AG10803 (cell line): ENCODE measurements around the gene TPGS2.
"Not testable (repeated sequence)": the region's sequence is repeated elsewhere in the genome, so short reads cannot be mapped to it uniquely, and the experiment has no call there.

Experiments used
- DNase-seq: peaks from one replicate; pipeline ENCODE4 v3.0.0; 2010; ENCODE audit warnings: low read depth
- H3K4me3 ChIP-seq: 2 replicates; pipeline ENCODE4 v1.5.1; 2011; ENCODE audit warnings: mild to moderate bottlenecking, low read length, control low read depth
- CTCF ChIP-seq: conservative IDR thresholded peaks from 2 replicates; pipeline ENCODE4 v1.5.1; 2011; ENCODE audit warnings: mild to moderate bottlenecking, low read length, control low read depth, inconsistent platforms

Gene TPGS2

GRCh38 chr18:36766836-36767235 lies 62.0 kb downstream of the TPGS2 start:
- no peak overlapping the region for H3K4me3 ChIP-seq
- no peak for DNase-seq
- no peak for TF ChIP-seq CTCF

DNA sequence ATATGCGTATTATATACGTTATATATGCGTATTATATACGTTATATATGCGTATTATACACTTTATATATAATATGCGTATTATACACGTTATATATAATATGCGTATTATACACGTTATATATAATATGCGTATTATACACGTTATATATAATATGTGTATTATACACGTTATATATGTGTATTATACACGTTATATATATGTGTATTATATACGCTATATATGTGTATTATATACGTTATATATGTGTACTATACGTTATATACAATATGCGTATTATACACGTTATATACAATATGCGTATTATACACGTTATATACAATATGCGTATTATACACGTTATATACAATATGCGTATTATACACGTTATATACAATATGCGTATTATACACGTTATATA lies 65.8 kb downstream of the TPGS2 start:
- not testable (repeated sequence) for H3K4me3 ChIP-seq

GRCh38 chr18:36762074-36762473 lies 66.7 kb downstream of the TPGS2 start:
- no peak for TF ChIP-seq CTCF
- peak; percentile 25 for DNase-seq
- H3K4me3 ChIP-seq, result no peak overlapping the region

More for the DNA sequence above, 65.8 kb downstream of the TPGS2 start:
- DNase-seq, result not testable (repeated sequence)

DNA sequence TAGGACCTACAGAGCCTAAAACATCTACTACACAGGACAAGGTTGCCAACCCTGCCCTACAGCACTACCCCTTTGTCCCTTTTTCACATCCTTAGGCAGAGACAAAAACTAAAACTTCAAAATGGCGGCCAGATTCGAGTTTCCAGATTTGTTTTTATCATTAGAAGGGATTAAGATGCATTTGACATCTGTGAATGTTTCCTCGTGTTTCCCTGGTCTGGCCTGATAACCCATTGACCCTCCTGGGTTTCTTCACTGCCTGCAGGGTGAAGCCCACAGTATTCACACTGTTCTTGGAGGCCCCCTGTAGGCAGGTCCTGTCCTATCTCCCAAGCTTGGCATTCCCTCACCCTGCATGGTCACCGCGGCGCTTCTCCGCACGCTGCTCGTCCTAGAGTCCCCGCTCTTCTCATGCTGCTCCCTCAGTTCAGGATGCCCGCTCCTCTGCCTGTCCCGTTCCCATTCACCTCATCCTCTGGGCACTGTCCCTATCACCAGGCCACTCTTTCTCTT lies 67.6 kb downstream of the TPGS2 start:
- no peak for DNase-seq
- no peak for TF ChIP-seq CTCF
- H3K4me3 ChIP-seq, result no peak overlapping the region

GRCh38 chr18:36760598-36760997 lies 68.2 kb downstream of the TPGS2 start:
- no peak for DNase-seq
- TF ChIP-seq CTCF, result no peak
- no peak overlapping the region for H3K4me3 ChIP-seq

DNA sequence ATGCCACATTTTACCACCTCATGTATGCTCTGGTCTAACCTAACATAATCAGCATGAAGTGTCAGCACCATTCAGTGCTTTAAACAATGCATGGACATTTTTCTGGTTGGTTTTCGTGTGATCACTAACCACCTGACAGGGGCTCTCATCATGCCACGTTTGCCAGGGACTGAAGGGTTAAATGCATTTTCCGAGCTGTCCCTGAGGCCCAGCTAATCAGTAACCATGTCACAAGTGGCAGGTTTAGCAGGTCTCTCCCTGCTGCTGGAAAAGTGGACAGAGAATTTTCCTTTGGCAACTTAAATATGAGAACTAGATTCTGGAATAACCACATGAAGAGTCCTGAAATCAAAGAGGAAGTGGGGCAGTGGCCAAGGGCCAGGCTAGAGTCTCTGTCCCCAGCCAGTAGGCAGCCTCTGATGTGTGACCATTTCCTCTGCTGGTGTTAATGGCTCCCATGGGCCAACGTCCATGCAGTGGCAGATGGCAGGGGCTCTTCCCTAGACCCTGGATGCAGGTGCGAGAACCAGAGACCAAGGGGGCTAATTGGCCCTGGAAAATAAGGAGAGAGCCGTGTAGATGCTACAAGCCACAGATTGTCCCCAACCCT lies 69.5 kb downstream of the TPGS2 start:
- DNase-seq, result no peak
- no peak overlapping the region for H3K4me3 ChIP-seq
- TF ChIP-seq CTCF, result no peak

GRCh38 chr18:36758623-36759022 lies 70.2 kb downstream of the TPGS2 start:
- DNase-seq, result peak; percentile 50
- no peak overlapping the region for H3K4me3 ChIP-seq
- TF ChIP-seq CTCF, result no peak
